ENCODE measurements around the gene VTI1A.

VTI1A gene

DNA sequence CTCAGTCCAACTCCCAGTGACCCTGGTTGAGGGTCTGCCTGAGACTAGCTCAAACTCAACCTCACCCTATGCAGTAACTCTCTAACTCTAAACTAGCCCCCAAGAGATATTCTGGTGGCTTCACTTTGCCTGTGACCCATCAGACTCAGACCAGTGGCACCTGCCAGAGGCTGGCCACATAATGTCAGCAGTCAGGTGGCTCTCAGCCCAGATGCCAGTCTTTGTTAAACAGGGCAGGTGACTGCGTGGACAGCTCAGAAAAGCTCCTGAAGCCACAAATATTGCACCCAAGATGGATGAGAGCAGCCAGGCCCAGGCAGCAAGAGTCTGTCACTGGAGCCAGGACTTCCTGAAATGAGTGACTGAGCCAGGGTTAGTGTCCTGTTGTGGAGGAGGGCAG is 373.3 kb downstream of the VTI1A start:
- no peak for DNase-seq (ENCODE audit: extremely low read depth in 1 of 2, low read depth in 1 of 2)

- no peak for DNase-seq (ENCODE audit: extremely low read depth in 1 of 2, low read depth in 1 of 2)
Measured at GRCh38 chr10:112821038-112821437, 374.0 kb downstream of the VTI1A start.

- no peak for DNase-seq (ENCODE audit: extremely low read depth in 1 of 2, low read depth in 1 of 2)
Measured at GRCh38 chr10:112821663-112822062, 374.6 kb downstream of the VTI1A start.

DNA sequence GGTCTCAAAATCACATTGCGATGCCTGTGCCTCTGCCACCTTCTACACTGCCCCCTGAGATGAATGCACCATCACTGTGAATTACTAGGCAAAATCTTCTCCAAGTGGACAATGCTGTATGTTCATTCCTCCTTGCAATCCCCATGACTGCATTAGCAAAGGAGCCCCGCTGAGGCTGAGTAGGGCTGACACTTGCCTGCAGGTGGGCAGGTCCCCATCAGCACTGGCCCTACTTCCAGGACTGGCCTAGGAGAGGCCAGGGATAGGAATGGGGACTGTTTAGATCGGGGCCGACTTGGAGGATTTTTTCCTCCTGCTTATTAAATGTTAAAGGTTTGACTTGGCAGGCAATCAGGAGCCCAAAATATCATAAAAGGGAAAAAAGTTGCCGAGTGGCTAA is 376.0 kb downstream of the VTI1A start:
- DNase-seq (ENCODE audit: extremely low read depth in 1 of 2, low read depth in 1 of 2) = no peak

DNA sequence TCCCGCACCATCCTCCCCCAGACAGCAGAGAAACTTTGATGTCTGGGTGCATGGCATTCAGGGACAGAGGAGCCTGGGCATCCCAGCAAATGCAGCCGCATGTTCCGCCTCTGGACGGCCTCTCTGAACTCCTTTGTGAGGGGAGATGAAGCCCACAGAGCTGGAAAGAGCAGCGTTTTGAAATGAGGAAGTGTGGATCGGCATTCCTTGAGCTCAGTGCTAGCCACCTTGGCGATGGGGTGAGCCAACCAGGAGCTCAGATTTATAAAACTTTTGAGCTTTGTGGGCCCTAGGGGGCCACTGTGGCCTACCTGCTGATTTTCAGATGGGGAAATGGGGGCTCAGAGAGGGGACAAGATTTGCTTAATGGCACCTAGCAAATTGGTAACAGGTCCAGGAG is 376.6 kb downstream of the VTI1A start:
- no peak for DNase-seq (ENCODE audit: extremely low read depth in 1 of 2, low read depth in 1 of 2)

GRCh38 chr10:112826018-112826697 is 379.1 kb downstream of the VTI1A start:
- DNase-seq (ENCODE audit: extremely low read depth in 1 of 2, low read depth in 1 of 2) = no peak

- DNase-seq (ENCODE audit: extremely low read depth in 1 of 2, low read depth in 1 of 2) = no peak
Measured at GRCh38 chr10:112827086-112827485, 380.1 kb downstream of the VTI1A start.

- DNase-seq (ENCODE audit: extremely low read depth in 1 of 2, low read depth in 1 of 2) = no peak
Measured at GRCh38 chr10:112827951-112828350, 380.9 kb downstream of the VTI1A start.

- DNase-seq (ENCODE audit: extremely low read depth in 1 of 2, low read depth in 1 of 2) = no peak
Measured at GRCh38 chr10:112831859-112832258, 384.8 kb downstream of the VTI1A start.

GRCh38 chr10:112832361-112832878 is 385.4 kb downstream of the VTI1A start:
- DNase-seq (ENCODE audit: extremely low read depth in 1 of 2, low read depth in 1 of 2) = no peak

GRCh38 chr10:112832959-112833358 is 385.9 kb downstream of the VTI1A start:
- DNase-seq (ENCODE audit: extremely low read depth in 1 of 2, low read depth in 1 of 2) = no peak

DNA sequence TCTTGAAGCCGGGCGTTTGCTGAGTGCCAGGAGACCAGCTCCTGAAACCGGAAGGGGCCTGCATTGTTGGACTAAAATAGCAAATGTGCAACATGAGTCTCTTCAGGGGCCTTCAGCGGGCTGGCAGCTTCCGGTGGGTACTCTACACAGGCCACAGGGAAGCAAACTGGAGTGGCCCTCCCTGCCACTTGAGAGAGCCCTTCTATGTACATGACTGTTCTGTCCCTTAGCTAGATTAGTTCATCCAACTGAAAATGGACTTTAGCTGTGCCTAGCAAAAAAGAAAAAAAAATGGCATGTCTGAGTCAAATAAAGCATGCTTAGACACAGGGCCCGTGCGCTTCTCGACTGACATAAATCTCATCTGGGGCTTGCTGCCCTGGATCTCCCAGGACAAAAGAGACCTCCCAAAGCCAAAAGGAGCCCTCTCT is 387.8 kb downstream of the VTI1A start:
- DNase-seq (ENCODE audit: extremely low read depth in 1 of 2, low read depth in 1 of 2) = no peak

DNA sequence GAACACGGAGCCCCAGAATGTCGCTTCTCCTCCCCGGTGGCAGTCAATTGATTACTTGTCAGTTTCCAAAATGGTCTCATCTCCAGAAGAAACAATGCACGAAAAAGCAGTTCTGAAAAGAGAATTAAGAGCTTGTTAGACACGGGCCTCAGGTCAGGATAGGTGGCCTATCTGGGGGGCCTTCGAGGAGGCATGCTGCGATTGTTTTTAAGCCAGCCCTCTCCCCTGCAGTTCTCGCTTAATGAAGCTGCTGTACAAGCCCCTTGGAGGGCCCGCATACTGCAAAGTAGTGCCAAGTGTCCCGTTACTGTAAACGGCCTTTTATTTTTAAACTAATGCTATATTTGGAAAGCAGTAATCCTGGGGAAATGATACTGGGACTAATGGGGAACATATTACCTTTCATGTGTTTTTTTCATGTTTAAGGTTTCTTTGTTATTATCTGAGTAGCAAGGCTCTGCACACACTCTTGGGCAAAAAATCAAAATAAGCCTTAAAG is 388.3 kb downstream of the VTI1A start:
- DNase-seq (ENCODE audit: extremely low read depth in 1 of 2, low read depth in 1 of 2) = no peak

DNA sequence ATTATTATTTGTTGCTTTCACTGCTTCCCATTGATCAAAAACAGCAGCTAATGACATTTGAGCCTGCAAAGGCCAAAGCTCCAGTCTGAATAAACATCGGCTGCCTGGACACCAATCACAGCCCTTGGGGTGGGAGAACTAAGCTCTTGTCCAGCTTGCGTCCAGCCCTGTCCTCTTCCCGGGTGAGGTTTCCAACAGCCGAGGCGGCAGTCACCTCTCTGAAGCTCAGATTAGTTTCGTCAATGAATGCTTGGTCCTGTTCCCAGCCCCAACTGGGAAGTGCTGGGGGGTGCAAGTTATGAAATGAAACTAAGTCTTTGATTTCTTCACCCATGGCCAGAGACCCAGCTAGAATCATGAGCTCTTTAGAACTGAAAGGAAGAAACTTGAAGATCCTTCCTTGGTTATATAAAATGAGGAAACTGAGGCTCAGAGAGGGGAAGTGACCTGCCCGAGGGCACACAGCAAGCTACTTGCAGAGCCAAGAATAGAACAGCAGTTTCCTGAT is 389.0 kb downstream of the VTI1A start:
- no peak for DNase-seq (ENCODE audit: extremely low read depth in 1 of 2, low read depth in 1 of 2)

- no peak for DNase-seq (ENCODE audit: extremely low read depth in 1 of 2, low read depth in 1 of 2)
Measured at GRCh38 chr10:112838784-112839481, 391.9 kb downstream of the VTI1A start.

DNA sequence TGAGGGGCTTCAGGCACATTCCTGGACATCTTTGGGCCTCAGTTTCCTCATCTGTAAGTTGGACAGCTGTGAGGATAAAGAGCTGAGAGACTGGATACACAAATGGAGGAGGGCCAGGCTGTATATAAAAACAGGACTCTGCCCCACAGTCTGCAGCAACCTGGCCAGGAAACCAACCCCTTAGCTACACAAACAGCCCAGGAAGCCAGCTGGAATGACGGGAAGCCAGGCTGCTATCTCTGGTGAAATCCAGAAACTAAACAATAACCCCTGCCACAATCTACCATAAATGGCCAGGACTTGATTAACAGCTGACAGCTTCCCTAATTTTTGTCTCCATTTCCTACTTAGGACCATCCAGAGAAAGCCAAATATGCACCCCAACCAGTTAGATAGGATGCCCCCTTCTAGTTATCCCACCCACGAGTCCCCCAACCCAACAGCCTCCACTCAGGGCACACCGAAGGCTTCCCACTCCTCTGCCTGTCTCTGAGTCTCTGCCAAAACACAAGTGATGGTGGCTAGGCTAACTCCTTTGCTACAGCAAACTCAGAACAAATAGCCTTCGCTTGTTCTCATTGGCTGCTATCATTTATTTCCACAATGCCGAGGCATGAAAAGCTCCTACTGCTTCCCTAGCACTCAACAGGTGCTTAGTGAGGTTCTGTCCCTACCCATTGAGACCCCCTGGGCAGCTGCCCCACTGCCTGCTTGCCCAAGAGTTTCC is 393.1 kb downstream of the VTI1A start:
- no peak for DNase-seq (ENCODE audit: extremely low read depth in 1 of 2, low read depth in 1 of 2)

GRCh38 chr10:112841549-112841948 is 394.5 kb downstream of the VTI1A start:
- DNase-seq (ENCODE audit: extremely low read depth in 1 of 2, low read depth in 1 of 2) = no peak

GRCh38 chr10:112842832-112843360 is 395.9 kb downstream of the VTI1A start:
- DNase-seq (ENCODE audit: extremely low read depth in 1 of 2, low read depth in 1 of 2) = no peak

DNA sequence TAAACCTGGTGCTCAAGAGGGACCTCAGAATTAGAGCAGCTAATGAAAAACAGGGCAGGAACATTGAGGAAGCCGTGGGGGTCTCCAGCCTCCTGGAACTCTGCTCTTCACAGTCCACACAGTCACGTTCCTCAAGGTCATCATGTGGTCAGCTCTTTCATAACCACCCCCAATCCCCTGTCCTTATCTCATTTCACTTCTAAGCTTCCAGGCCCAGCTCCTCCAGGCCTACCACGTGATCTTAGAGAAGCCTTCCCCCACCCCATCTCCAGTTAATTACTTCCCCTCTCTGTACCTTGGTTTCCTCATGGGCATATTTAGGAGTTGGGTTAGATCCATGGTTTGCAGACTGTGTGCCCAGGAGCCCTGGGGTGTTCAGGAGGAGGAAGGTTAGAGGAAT is 396.6 kb downstream of the VTI1A start:
- no peak for DNase-seq (ENCODE audit: extremely low read depth in 1 of 2, low read depth in 1 of 2)

- DNase-seq (ENCODE audit: extremely low read depth in 1 of 2, low read depth in 1 of 2) = no peak
Measured at GRCh38 chr10:112844681-112845544, 397.9 kb downstream of the VTI1A start.
